NCI-H526 (cell line): ENCODE data around the gene KCTD12.
A peak's percentile ranks its signal among the peaks of the same experiment; 100 is the strongest.
"Not testable (repeated sequence)": the region's sequence is repeated elsewhere in the genome, so short reads cannot be mapped to it uniquely, and the experiment has no call there.

Experiments used
- DNase-seq, 2 experiments: peaks; one replicate each; lab custom pipeline; 2025; lab: John Stamatoyannopoulos, UW

Gene KCTD12

GRCh38 chr13:76886292-76887075, at the start of gene KCTD12:
TSS of gene KCTD12 (minus strand) at chr13:76886405. CDS start at chr13:76886148, 257 bp downstream.
- DNase-seq: peak; percentile 33 to 91

DNA sequence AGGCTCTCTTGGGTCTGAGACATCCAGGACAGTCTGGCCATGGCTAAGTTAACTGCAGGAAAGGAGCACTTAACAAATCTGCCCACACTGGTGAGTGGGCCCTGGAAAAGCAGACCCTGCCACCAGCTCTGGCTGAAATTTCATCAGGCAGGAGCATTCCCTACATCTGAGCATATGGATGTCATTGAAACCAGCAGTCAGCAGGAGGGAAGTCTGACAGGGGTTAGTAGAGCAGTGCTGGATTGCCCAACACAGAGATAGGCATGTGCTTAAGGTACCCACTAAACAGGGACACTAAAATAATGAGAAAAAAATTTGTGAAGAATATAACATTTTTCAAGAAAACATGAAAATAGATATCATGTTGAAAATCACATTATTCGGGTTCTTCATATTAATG, 48.5 kb upstream of the KCTD12 start:
- DNase-seq: no peak

GRCh38 chr13:76932076-76932475, 45.9 kb upstream of the KCTD12 start:
- DNase-seq: no peak

GRCh38 chr13:76929851-76930374, 43.7 kb upstream of the KCTD12 start:
- DNase-seq: no peak

DNA sequence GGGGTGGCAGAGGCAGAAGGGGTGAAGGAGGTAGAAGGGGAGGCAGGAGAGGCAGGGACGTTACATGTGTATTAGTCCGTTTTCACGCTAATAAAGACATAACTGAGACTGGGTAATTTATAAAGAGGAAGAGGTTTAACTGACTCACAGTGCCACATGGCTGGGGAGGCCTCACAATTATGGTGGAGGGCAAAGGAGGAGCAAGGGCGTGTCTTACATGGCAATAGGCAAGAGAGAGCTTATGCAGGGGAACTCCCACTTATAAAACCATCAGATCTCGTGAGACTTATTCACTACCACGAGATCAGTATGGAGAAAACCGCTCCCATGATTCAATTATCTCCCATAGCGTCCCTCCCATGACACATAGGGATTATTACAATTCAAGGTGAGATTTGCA, 43.1 kb upstream of the KCTD12 start:
- DNase-seq: no peak

DNA sequence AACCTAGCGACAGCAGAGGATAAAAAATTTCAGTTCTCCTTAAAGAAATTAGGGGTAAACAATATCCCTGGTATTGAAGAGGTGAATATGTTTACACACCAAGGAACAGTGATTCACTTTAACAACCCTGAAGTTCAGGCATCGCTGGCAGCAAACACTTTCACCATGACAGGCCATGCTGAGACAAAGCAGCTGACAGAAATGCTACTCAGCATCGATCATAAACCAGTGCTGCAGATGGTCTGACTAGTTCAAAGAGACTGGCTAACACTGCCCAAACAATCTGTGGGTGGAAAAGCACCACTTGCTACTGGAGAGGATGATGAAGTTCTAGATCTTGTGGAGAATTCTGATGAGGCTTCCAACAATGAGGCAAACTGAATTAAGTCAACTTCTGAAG, 42.3 kb upstream of the KCTD12 start:
- DNase-seq: no peak

DNA sequence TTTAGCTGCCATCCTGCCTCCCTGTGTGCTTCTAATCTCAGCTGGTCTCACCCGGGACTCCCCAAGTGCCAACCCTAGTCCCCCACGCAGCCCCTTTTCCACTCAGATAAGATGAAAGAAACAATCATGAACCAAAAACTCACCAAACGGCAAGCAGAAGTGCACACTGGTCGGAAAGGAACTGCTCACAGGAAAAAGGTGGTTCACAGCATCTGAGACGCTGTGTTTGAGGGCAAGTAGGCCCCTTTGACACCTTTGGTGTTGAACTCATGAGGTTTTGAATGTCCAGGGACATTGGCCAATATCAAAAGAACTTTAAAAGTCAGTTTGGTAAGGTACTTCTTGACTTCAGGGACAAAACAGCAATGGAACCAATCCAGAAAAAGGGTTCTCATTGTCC, 41.8 kb upstream of the KCTD12 start:
- no peak for DNase-seq

DNA sequence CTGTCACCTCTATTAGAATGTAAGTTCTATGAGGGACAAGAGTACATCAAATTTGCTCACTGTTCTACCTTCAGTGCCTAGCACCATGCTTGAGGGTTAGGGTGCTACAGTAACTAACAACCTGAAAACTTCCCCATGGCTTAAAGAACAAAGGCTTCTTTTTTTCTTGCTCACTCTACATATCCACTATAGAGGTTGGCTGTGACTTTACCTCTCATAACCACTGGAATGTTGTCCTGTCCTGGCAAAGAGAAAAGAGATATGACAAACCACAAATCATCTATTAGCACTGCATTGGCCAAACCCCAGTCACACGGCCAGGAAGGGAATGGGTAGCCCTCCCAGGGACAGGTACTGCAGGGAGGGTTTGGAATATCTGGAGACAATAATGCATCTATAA, 38.9 kb upstream of the KCTD12 start:
- no peak for DNase-seq

DNA sequence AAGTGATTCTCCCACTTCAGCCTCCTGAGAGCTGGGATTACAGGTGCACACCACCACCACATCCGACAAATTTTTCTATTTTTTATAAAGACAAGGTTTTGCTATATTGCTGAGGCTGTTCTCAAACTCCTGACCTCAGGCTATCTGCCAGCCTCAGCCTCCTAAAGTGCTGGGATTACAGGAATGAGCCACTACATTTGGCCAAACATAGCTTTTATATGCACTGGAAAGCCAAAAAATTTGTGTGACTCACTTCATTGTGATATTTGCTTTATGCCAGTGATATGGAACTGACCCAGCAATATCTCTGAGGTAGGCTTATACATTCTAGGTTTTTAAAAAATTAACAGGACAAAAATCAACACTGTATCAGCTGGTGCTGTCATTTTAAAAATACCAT, 35.3 kb upstream of the KCTD12 start:
- no peak for DNase-seq

- DNase-seq: not testable (repeated sequence)
Measured at GRCh38 chr13:76917755-76918481, 31.7 kb upstream of the KCTD12 start.

GRCh38 chr13:76917095-76917494, 30.9 kb upstream of the KCTD12 start:
- no peak for DNase-seq

- no peak for DNase-seq
Measured at GRCh38 chr13:76913898-76914297, 27.7 kb upstream of the KCTD12 start.

GRCh38 chr13:76912476-76912875, 26.3 kb upstream of the KCTD12 start:
- no peak for DNase-seq

DNA sequence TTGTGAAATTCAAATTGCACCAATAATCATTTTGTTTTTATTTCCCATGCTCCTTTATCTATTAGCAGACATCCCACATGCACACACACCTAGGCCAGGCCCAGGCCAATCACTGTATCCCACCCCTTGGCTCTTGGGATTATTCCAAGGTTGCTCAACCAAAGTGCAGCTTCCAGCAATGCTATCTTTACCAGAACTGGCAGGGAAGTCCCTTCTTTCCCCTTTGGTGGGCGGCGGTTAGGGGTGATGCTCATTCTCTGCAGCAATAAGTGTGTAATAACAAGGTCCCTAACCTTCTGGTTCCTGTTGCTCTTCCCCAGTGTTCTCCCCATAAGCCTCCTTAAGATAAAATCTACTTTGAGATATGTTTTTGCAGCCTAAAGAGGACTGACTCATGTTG, 18.3 kb upstream of the KCTD12 start:
- DNase-seq: no peak

DNA sequence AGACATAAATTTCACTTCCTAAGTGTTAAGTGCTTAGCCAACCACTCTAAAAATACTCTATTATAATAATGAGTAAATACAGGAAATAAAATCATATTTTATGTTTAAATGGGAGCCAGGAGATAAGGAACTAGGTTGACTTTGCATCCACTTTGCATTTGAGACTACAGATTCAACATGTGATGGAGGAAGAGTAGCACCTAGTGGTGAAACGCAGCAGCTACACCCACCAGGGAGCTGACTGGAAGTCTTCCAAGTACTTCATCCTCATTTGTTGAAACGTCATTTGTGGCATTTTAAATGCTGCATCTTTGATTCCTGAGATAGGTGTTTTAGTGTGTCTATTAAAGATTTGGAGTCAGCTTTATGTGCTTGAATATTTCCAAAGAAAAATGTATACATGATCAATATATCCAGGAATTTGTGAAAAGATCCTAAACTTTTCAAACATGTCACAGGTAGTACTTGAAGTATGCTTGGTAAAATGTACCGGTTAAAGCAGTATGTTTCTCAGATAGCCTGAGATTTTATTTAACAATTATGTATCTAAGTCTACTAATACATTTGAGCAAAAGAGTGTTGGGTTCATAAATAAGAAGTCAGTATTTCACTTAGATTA, 17.4 kb upstream of the KCTD12 start:
- peak; percentile 83 to 94 for DNase-seq

- not testable (repeated sequence) for DNase-seq
Measured at GRCh38 chr13:76899066-76899465, 12.9 kb upstream of the KCTD12 start.

- not testable (repeated sequence) for DNase-seq
Measured at GRCh38 chr13:76897171-76897570, 11.0 kb upstream of the KCTD12 start.

DNA sequence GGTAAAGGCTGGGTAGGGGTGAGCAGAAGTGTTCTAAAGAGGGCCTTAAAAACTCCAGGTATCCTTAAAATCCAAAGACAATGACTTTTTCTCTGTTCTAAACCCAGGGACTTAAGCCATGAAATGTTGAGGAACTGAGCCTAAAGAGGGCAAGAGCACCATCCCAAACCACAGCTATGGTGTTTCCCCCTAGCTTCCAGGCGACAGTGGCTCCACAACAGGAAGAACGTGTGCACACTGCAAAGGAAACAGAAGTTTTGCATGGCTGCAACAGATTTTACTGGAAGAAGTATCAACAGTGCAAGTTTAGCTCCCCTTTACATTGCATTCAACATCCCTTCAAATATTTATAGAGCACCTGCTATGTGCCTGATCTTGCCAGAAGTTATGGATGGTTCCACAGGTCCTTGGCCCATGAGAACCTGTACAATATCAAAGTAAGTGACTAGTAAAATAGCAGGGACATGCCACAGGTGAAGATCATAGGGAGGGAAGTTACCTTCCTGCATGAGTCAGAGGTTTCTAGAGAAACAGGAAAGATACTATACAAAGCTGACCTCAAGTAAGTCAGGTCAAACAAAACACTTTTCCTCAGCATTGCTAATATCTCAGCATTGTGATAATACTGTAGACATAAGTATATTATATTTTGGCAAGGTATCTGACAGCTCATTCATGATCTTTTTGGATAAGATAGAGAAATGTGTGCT, 8.4 kb upstream of the KCTD12 start:
- no peak for DNase-seq

GRCh38 chr13:76892488-76892887, 6.3 kb upstream of the KCTD12 start:
- DNase-seq: peak in 1 of 2 experiments; percentile 12

GRCh38 chr13:76890021-76890420, 3.8 kb upstream of the KCTD12 start:
- DNase-seq: no peak

GRCh38 chr13:76889254-76889653, 3.0 kb upstream of the KCTD12 start:
- no peak for DNase-seq

GRCh38 chr13:76888421-76888820, 2.2 kb upstream of the KCTD12 start:
- no peak for DNase-seq
